HepG2 (cell line): ENCODE data around the gene DNAJC21.

Source experiments
- TBP ChIP-seq: sonication (generic); formaldehyde crosslinking; IDR thresholded peaks from 2 replicates; pipeline ENCODE4 v1.5.0; 2020; ENCODE audit warnings: missing genetic modification reagents
- YY1 ChIP-seq: IDR thresholded peaks from 2 replicates; pipeline ENCODE4 v1.6.1; 2011; ENCODE audit warnings: low read length, low read depth, moderate library complexity, mild to moderate bottlenecking; ENCODE audit not compliant: insufficient read depth, insufficient replicate concordance
- ZNF790 ChIP-seq: sonication (generic); formaldehyde crosslinking; IDR thresholded peaks from 2 replicates; pipeline ENCODE4 v1.8.0; 2022; ENCODE audit warnings: missing genetic modification reagents, mild to moderate bottlenecking, borderline replicate concordance
- ZSCAN30 ChIP-seq: sonication (generic); formaldehyde crosslinking; IDR thresholded peaks from 2 replicates; pipeline ENCODE4 v1.5.0; 2020; ENCODE audit warnings: mild to moderate bottlenecking, missing genetic modification reagents

GRCh38 chr5:35003018-35003957, 73.9 kb downstream of the DNAJC21 start:
- TF ChIP-seq ZNF790 (CRISPR knock-in tag) (no peak), ZSCAN30 (no peak), TBP (no peak), YY1 (no peak)
